ENCODE data around the gene GALNT18.

GALNT18 gene

GRCh38 chr11:11604370-11604990 is 17.3 kb downstream of the GALNT18 start:
- no peak for TF ChIP-seq CTCF (conservative IDR thresholded peaks at IDR 0.05)
- TF ChIP-seq ZFX (IDR thresholded peaks at IDR 0.05): no peak
- H3K27ac ChIP-seq: peak overlapping the region; percentile 82

- H3K27ac ChIP-seq: no peak overlapping the region
- TF ChIP-seq ZFX (IDR thresholded peaks at IDR 0.05) (no peak), CTCF (conservative IDR thresholded peaks at IDR 0.05) (no peak)
Measured at GRCh38 chr11:11602011-11602410, 19.8 kb downstream of the GALNT18 start.

GRCh38 chr11:11600288-11600687 is 21.5 kb downstream of the GALNT18 start:
- TF ChIP-seq ZFX (IDR thresholded peaks at IDR 0.05) (no peak), CTCF (conservative IDR thresholded peaks at IDR 0.05) (no peak)
- no peak overlapping the region for H3K27ac ChIP-seq

DNA sequence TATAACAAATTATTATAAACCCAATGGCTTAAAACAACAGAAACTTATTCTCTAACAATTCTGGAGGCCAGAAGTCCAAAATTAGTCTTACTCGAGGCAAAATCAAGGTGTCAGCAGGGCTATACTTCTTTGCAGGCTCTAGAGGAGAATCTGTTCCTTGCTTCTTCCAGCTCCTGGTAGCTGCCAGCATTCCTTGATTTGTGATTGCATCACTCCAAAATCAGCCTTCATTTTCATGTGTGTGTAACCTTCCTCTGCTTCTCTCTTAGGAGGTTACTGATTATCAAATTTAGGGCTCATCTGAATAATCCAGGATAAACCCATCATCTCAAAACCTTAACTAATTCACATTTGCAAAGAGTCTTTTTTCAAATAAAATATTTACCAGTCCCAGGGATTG is 23.6 kb downstream of the GALNT18 start:
- no peak overlapping the region for H3K27ac ChIP-seq
- TF ChIP-seq CTCF (conservative IDR thresholded peaks at IDR 0.05) (no peak), ZFX (IDR thresholded peaks at IDR 0.05) (no peak)

GRCh38 chr11:11594162-11594561 is 27.6 kb downstream of the GALNT18 start:
- no peak for TF ChIP-seq CTCF (conservative IDR thresholded peaks at IDR 0.05)
- TF ChIP-seq ZFX (IDR thresholded peaks at IDR 0.05): no peak
- no peak overlapping the region for H3K27ac ChIP-seq

GRCh38 chr11:11592146-11592684 is 29.6 kb downstream of the GALNT18 start:
- no peak overlapping the region for H3K27ac ChIP-seq
- no peak for TF ChIP-seq ZFX (IDR thresholded peaks at IDR 0.05)
- TF ChIP-seq CTCF (conservative IDR thresholded peaks at IDR 0.05): no peak

- TF ChIP-seq CTCF (conservative IDR thresholded peaks at IDR 0.05): no peak
- TF ChIP-seq ZFX (IDR thresholded peaks at IDR 0.05): no peak
- no peak overlapping the region for H3K27ac ChIP-seq
Measured at GRCh38 chr11:11589437-11589836, 32.4 kb downstream of the GALNT18 start.
